ENCODE data around the gene CLEC4M. TPM values are rescaled to one million over a fixed set of nuclear protein-coding genes. Genes with fewer than 3 reads are reported as not detected.

The CLEC4M gene
- total and polyA plus RNA-seq, 8 donors: 1.8 TPM; not detected in 7

- Histone ChIP-seq H3K4me3 (no peak overlapping the region), H3K27me3 (peaks cover 0 to 41% (median 0%) of the 10 kb centered on the region in 3 donors), H3K27ac (no peak overlapping the region), H3K4me1 (no peaks in the 10 kb centered on the region), H3K36me3 (no peaks in the 10 kb centered on the region), H3K9me3 (peaks cover 0 to 33% (median 21%) of the 10 kb centered on the region in 4 donors)
- intact Hi-C loops (cut with DNase I; ENCODE audit: low total_unique reads): no loop called here
- TF ChIP-seq CTCF (IDR thresholded peaks at IDR 0.05) (no peak), EP300 (IDR thresholded peaks at IDR 0.05) (no peak), POLR2AphosphoS5 (IDR thresholded peaks at IDR 0.05) (no peak), POLR2A (IDR thresholded peaks at IDR 0.05) (no peak)
- 46 to 80% (median 75%) methylated on average over 2 of the region's 2 CpGs for WGBS, 5 donors
- DNase-seq: no peak
Measured at GRCh38 chr19:7818806-7819205, 55.8 kb downstream of the CLEC4M start.

Other genes starting within 250 kb of the CLEC4M start
- gene ZNF358, start 247.1 kb upstream of the CLEC4M start, total RNA-seq: 100 to 1,000 TPM in 1 of 5 donors, 10 to 100 TPM in 3, 1 to 10 TPM in 1; 6.2 to 304 (median 84.0) TPM
- 10 to 100 TPM; 68.0 to 75.8 (median 72.4) TPM for gene ZNF358, start 247.1 kb upstream of the CLEC4M start, polyA plus RNA-seq
- 10 to 100 TPM in 3 of 5 donors, 1 to 10 TPM in 2; 5.1 to 56.6 (median 18.3) TPM for gene MCOLN1, start 240.6 kb upstream of the CLEC4M start, total RNA-seq
- gene MCOLN1, start 240.6 kb upstream of the CLEC4M start, polyA plus RNA-seq: 10 to 100 TPM; 13.3 to 25.5 (median 19.2) TPM
- gene PNPLA6, start 227.5 kb upstream of the CLEC4M start, total RNA-seq: 100 to 1,000 TPM in 2 of 5 donors, 10 to 100 TPM in 3; 15.2 to 357 (median 70.1) TPM
- gene PNPLA6, start 227.5 kb upstream of the CLEC4M start, polyA plus RNA-seq: 10 to 100 TPM; 31.3 to 38.4 (median 38.0) TPM
- 100 to 1,000 TPM in 1 of 5 donors, 10 to 100 TPM in 3, 1 to 10 TPM in 1; 5.5 to 232 (median 43.8) TPM for gene CAMSAP3, start 167.4 kb upstream of the CLEC4M start, total RNA-seq
- 10 to 100 TPM; 17.0 to 21.5 (median 21.1) TPM for gene CAMSAP3, start 167.4 kb upstream of the CLEC4M start, polyA plus RNA-seq
- gene XAB2, start 133.7 kb upstream of the CLEC4M start, total RNA-seq: 100 to 1,000 TPM in 1 of 5 donors, 10 to 100 TPM in 4; 24.6 to 106 (median 40.7) TPM
- 10 to 100 TPM; 43.2 to 57.5 (median 53.6) TPM for gene XAB2, start 133.7 kb upstream of the CLEC4M start, polyA plus RNA-seq
- gene PET100, start 133.4 kb upstream of the CLEC4M start, total RNA-seq: 10 to 100 TPM in 3 of 5 donors, 1 to 10 TPM in 1, under 1 TPM in 1; 0.89 to 33.2 (median 10.1) TPM
- gene PET100, start 133.4 kb upstream of the CLEC4M start, polyA plus RNA-seq: 100 to 1,000 TPM; 115 to 197 (median 188) TPM
- gene PCP2, start 129.5 kb upstream of the CLEC4M start, total RNA-seq: 1 to 10 TPM in 1 of 5 donors, not detected in 4; 2.7 TPM
- gene PCP2, start 129.5 kb upstream of the CLEC4M start, polyA plus RNA-seq: 1 to 10 TPM; 3.7 to 9.3 (median 4.3) TPM
- gene STXBP2, start 126.1 kb upstream of the CLEC4M start, total RNA-seq: 100 to 1,000 TPM in 4 of 5 donors, 10 to 100 TPM in 1; 46.6 to 734 (median 167) TPM
- gene STXBP2, start 126.1 kb upstream of the CLEC4M start, polyA plus RNA-seq: 100 to 1,000 TPM in 2 of 3 donors, 10 to 100 TPM in 1; 90.1 to 145 (median 130) TPM
- gene RETN, start 94.2 kb upstream of the CLEC4M start, total RNA-seq: 1 to 10 TPM in 1 of 5 donors, not detected in 4; 9.6 TPM
- gene RETN, start 94.2 kb upstream of the CLEC4M start, polyA plus RNA-seq: 10 to 100 TPM in 1 of 3 donors, 1 to 10 TPM in 1, not detected in 1; 6.2 to 41.4 TPM
- 1 to 10 TPM in 1 of 5 donors, under 1 TPM in 2, not detected in 2; 0.37 to 7.0 (median 0.43) TPM for gene MCEMP1, start 86.2 kb upstream of the CLEC4M start, total RNA-seq
- gene MCEMP1, start 86.2 kb upstream of the CLEC4M start, polyA plus RNA-seq: 1 to 10 TPM in 2 of 3 donors, under 1 TPM in 1; 0.65 to 9.1 (median 1.2) TPM
- gene TRAPPC5, start 82.4 kb upstream of the CLEC4M start, total RNA-seq: 10 to 100 TPM in 3 of 5 donors, 1 to 10 TPM in 2; 4.5 to 20.6 (median 15.1) TPM
- 100 to 1,000 TPM; 108 to 203 (median 134) TPM for gene TRAPPC5, start 82.4 kb upstream of the CLEC4M start, polyA plus RNA-seq
- 1 to 10 TPM in 1 of 5 donors, not detected in 4; 1.5 TPM for gene FCER2, start 61.1 kb upstream of the CLEC4M start, total RNA-seq
- under 1 TPM in 1 of 3 donors, not detected in 2; 0.48 TPM for gene FCER2, start 61.1 kb upstream of the CLEC4M start, polyA plus RNA-seq
- 1 to 10 TPM in 1 of 5 donors, under 1 TPM in 1, not detected in 3; 0.37 to 1.0 TPM for gene CLEC4G, start 31.1 kb upstream of the CLEC4M start, total RNA-seq
- 1 to 10 TPM in 1 of 3 donors, under 1 TPM in 1, not detected in 1; 0.25 to 1.2 TPM for gene CLEC4G, start 31.1 kb upstream of the CLEC4M start, polyA plus RNA-seq
- gene CD209, start 15.7 kb upstream of the CLEC4M start, total RNA-seq: 10 to 100 TPM in 2 of 5 donors, 1 to 10 TPM in 3; 1.8 to 51.9 (median 7.1) TPM
- 1 to 10 TPM in 2 of 3 donors, under 1 TPM in 1; 0.38 to 3.4 (median 2.0) TPM for gene CD209, start 15.7 kb upstream of the CLEC4M start, polyA plus RNA-seq
- gene EVI5L, start 67.0 kb downstream of the CLEC4M start, total RNA-seq: 10 to 100 TPM in 2 of 5 donors, 1 to 10 TPM in 3; 4.9 to 31.6 (median 9.3) TPM
- gene EVI5L, start 67.0 kb downstream of the CLEC4M start, polyA plus RNA-seq: 1 to 10 TPM; 5.1 to 8.2 (median 7.8) TPM
- under 1 TPM in 1 of 5 donors, not detected in 4; 0.18 TPM for gene PRR36, start 111.1 kb downstream of the CLEC4M start, total RNA-seq
- under 1 TPM; 0.45 to 0.61 (median 0.50) TPM for gene PRR36, start 111.1 kb downstream of the CLEC4M start, polyA plus RNA-seq
- 10 to 100 TPM in 1 of 5 donors, 1 to 10 TPM in 2, under 1 TPM in 1, not detected in 1; 0.58 to 12.5 (median 2.5) TPM for gene LRRC8E, start 125.3 kb downstream of the CLEC4M start, total RNA-seq
- 1 to 10 TPM in 2 of 3 donors, under 1 TPM in 1; 0.93 to 2.1 (median 1.7) TPM for gene LRRC8E, start 125.3 kb downstream of the CLEC4M start, polyA plus RNA-seq
- gene MAP2K7, start 140.6 kb downstream of the CLEC4M start, total RNA-seq: 10 to 100 TPM in 4 of 5 donors, 1 to 10 TPM in 1; 4.1 to 52.2 (median 11.0) TPM
- 10 to 100 TPM; 13.5 to 27.5 (median 15.9) TPM for gene MAP2K7, start 140.6 kb downstream of the CLEC4M start, polyA plus RNA-seq
- gene TGFBR3L, start 151.6 kb downstream of the CLEC4M start, total RNA-seq: not detected
- gene TGFBR3L, start 151.6 kb downstream of the CLEC4M start, polyA plus RNA-seq: 1 to 10 TPM in 1 of 3 donors, not detected in 2; 1.5 TPM
- gene SNAPC2, start 157.1 kb downstream of the CLEC4M start, total RNA-seq: 10 to 100 TPM in 3 of 5 donors, 1 to 10 TPM in 2; 2.3 to 18.3 (median 12.2) TPM
- gene SNAPC2, start 157.1 kb downstream of the CLEC4M start, polyA plus RNA-seq: 10 to 100 TPM; 15.0 to 22.8 (median 17.7) TPM
- 10 to 100 TPM in 1 of 5 donors, 1 to 10 TPM in 3, not detected in 1; 1.3 to 58.5 (median 3.8) TPM for gene CTXN1, start 162.9 kb downstream of the CLEC4M start, total RNA-seq
- gene CTXN1, start 162.9 kb downstream of the CLEC4M start, polyA plus RNA-seq: 1 to 10 TPM in 2 of 3 donors, under 1 TPM in 1; 0.92 to 7.7 (median 1.2) TPM
- 100 to 1,000 TPM in 2 of 5 donors, 10 to 100 TPM in 3; 41.0 to 123 (median 88.1) TPM for gene TIMM44, start 180.4 kb downstream of the CLEC4M start, total RNA-seq
- 10 to 100 TPM; 44.6 to 55.9 (median 49.4) TPM for gene TIMM44, start 180.4 kb downstream of the CLEC4M start, polyA plus RNA-seq
- 10 to 100 TPM; 11.2 to 50.2 (median 20.2) TPM for gene ELAVL1, start 242.4 kb downstream of the CLEC4M start, total RNA-seq
- 10 to 100 TPM; 14.7 to 25.4 (median 18.5) TPM for gene ELAVL1, start 242.4 kb downstream of the CLEC4M start, polyA plus RNA-seq